Measurements from ENCODE around the gene GLRA3.

DNA sequence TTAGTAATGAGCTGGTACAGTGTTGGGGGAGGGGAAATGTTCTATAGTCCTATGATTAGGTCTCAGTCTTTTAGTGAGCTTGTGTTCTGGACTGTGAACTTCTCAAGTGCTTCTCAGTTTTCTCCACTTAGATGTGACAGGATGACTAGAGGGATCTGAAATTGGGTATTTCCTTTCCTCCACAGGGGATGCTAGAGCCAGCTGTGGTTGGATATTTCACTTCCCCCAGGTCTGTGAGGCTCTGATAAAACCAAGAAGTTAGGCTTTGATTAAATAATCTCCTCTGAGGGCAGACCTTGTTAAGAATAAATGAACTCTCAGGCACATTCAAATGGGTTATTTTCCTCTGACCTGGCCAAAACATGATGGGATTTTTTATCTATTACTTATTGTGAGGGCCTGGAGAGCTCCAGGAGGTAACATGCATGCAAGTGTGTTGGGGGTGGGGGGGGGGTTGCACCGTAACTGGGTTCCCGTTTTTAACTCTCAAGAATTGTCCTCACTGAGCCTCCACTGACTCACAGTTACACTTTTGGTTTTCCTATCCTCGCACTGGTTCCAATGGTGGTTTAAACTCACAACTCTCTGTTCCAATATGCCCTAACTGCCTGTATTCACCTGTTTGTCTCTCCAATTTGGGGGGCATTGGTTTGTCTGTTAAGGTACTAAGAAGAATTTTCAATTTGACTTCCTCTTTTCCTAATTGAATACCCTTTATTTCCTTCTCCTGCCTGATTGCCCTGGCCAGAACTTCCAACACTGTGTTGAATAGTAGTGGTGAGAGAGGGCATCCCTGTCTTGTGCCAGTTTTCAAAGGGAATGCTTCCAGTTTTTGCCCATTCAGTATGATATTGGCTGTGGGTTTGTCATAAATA is 28.1 kb upstream of the GLRA3 start:
- no peak for TF ChIP-seq POLR2A (IDR thresholded peaks at IDR 0.05)
- TF ChIP-seq POLR2AphosphoS5 (IDR thresholded peaks at IDR 0.05; ENCODE audit: insufficient read depth in 1 of 2, low read depth in 1 of 2) = no peak
- TF ChIP-seq, protein P1, sequence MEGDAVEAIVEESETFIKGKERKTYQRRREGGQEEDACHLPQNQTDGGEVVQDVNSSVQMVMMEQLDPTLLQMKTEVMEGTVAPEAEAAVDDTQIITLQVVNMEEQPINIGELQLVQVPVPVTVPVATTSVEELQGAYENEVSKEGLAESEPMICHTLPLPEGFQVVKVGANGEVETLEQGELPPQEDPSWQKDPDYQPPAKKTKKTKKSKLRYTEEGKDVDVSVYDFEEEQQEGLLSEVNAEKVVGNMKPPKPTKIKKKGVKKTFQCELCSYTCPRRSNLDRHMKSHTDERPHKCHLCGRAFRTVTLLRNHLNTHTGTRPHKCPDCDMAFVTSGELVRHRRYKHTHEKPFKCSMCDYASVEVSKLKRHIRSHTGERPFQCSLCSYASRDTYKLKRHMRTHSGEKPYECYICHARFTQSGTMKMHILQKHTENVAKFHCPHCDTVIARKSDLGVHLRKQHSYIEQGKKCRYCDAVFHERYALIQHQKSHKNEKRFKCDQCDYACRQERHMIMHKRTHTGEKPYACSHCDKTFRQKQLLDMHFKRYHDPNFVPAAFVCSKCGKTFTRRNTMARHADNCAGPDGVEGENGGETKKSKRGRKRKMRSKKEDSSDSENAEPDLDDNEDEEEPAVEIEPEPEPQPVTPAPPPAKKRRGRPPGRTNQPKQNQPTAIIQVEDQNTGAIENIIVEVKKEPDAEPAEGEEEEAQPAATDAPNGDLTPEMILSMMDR (IDR thresholded peaks at IDR 0.05) = no peak

Data from vagina (tissue), 2 donors.